ENCODE measurements around the gene DOCK9. TPM values are rescaled to one million over a fixed set of nuclear protein-coding genes. Genes with fewer than 3 reads are reported as not detected.
A peak's percentile ranks its signal among the peaks of the same experiment; 100 is the strongest.
"Not testable (repeated sequence)": the region's sequence is repeated elsewhere in the genome, so short reads cannot be mapped to it uniquely, and the experiment has no call there.

Gene DOCK9
- total and polyA plus RNA-seq, 9 of the 15 experiments (the other 6 are each of a cell fraction or from before 2014, with no cell fraction given), result 3.5 to 25.3 (median 16.7) TPM

GRCh38 chr13:98813993-98814392, 163.9 kb downstream of the DOCK9 start:
- no peak overlapping the region for H3K9ac ChIP-seq (ENCODE audit: insufficient read depth in 1 of 2, low read depth in 2 of 2, low read length in 2 of 2)
- in situ Hi-C loops (cut with MboI), result no loop called here
- ATAC-seq (no peak), FAIRE-seq (no peak), DNase-seq (ENCODE audit: extremely low read depth in 1 of 4, low spot score in 3 of 4) (no peak)
- no peaks in the 10 kb centered on the region for H3K27me3 ChIP-seq (ENCODE audit: control insufficient read depth in 2 of 2, insufficient read depth in 2 of 2, low read length in 2 of 2)
- TF ChIP-seq, protein P1, sequence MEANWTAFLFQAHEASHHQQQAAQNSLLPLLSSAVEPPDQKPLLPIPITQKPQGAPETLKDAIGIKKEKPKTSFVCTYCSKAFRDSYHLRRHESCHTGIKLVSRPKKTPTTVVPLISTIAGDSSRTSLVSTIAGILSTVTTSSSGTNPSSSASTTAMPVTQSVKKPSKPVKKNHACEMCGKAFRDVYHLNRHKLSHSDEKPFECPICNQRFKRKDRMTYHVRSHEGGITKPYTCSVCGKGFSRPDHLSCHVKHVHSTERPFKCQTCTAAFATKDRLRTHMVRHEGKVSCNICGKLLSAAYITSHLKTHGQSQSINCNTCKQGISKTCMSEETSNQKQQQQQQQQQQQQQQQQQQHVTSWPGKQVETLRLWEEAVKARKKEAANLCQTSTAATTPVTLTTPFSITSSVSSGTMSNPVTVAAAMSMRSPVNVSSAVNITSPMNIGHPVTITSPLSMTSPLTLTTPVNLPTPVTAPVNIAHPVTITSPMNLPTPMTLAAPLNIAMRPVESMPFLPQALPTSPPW (CRISPR knock-in tag; IDR thresholded peaks at IDR 0.05), result no peak
- TF ChIP-seq MTA1 (IDR thresholded peaks at IDR 0.05; ENCODE audit: borderline replicate concordance) (no peak), FOS (IDR thresholded peaks at IDR 0.05; ENCODE audit: extremely low read depth, insufficient read length) (no peak), KAT2B (IDR thresholded peaks at IDR 0.05; ENCODE audit: low read depth, low read length) (no peak), NR2F6 (CRISPR knock-in tag; IDR thresholded peaks at IDR 0.05) (no peak)
- H3K4me1 ChIP-seq (replicated peaks in 1 of 2; ENCODE audit: control insufficient read depth in 2 of 2, insufficient read depth in 2 of 2, low read length in 2 of 2), result no peaks in the 10 kb centered on the region
- H4K20me1 ChIP-seq (replicated peaks; ENCODE audit: control insufficient read depth, insufficient read depth, low read length), result no peaks in the 10 kb centered on the region
- no peak overlapping the region for H2AFZ ChIP-seq (ENCODE audit: low read depth, low read length)
- CTCF ChIA-PET (ENCODE audit: low intra/inter-chr PET ratio), result no interaction called here
- H3K4me2 ChIP-seq (ENCODE audit: insufficient read depth, low read length), result no peak overlapping the region
- intact Hi-C loops (cut with micrococcal nuclease), result no loop called here
- H3K79me2 ChIP-seq (ENCODE audit: control insufficient read depth, insufficient read depth, low read length), result no peaks in the 10 kb centered on the region
- BruUV-seq (replicated peaks), result no TSS peak
- POLR2A ChIA-PET, result no interaction called here
- WGBS (ENCODE audit: insufficient coverage, low coverage, missing lambda C conversion rate), result 60% methylated on average over 3 of the region's 3 CpGs
- H3K9me1 ChIP-seq (ENCODE audit: control insufficient read depth, insufficient read depth, low read length), result no peaks in the 10 kb centered on the region
- no peak overlapping the region for H3K27ac ChIP-seq (ENCODE audit: extremely low read depth, low read depth, low read length)
- H3K9me3 ChIP-seq (replicated peaks; ENCODE audit: control insufficient read depth, insufficient read depth, low read depth, low read length), result no peaks in the 10 kb centered on the region
- no peaks in the 10 kb centered on the region for H3K36me3 ChIP-seq (ENCODE audit: control insufficient read depth, insufficient read depth, low read length)
- H3K4me3 ChIP-seq, result no peak overlapping the region

- H4K20me1 ChIP-seq (replicated peaks; ENCODE audit: control insufficient read depth, insufficient read depth, low read length); H3K4me1 ChIP-seq (replicated peaks in 1 of 2; ENCODE audit: control insufficient read depth in 2 of 2, insufficient read depth in 2 of 2, low read length in 2 of 2); H3K36me3 ChIP-seq (ENCODE audit: control insufficient read depth, insufficient read depth, low read length); H2AFZ ChIP-seq (ENCODE audit: low read depth, low read length); H3K9me1 ChIP-seq (ENCODE audit: control insufficient read depth, insufficient read depth, low read length); H3K9me3 ChIP-seq (replicated peaks; ENCODE audit: control insufficient read depth, insufficient read depth, low read depth, low read length); H3K4me2 ChIP-seq (ENCODE audit: insufficient read depth, low read length); intact Hi-C loops (cut with micrococcal nuclease); in situ Hi-C loops (cut with MboI); DNase-seq (ENCODE audit: extremely low read depth in 1 of 4, low spot score in 3 of 4); H3K4me3 ChIP-seq; H3K27me3 ChIP-seq (ENCODE audit: control insufficient read depth in 2 of 2, insufficient read depth in 2 of 2, low read length in 2 of 2); CTCF ChIA-PET (ENCODE audit: low intra/inter-chr PET ratio); H3K79me2 ChIP-seq (ENCODE audit: control insufficient read depth, insufficient read depth, low read length); H3K9ac ChIP-seq (ENCODE audit: insufficient read depth in 1 of 2, low read depth in 2 of 2, low read length in 2 of 2); H3K27ac ChIP-seq (ENCODE audit: extremely low read depth, low read depth, low read length); ATAC-seq; FAIRE-seq: not testable (repeated sequence)
- POLR2A ChIA-PET, result interaction anchor here (1.2 kb wide), 1 partner anchor 9 kb away, joined by 3 read pairs; no protein-coding TSS in a partner anchor
- no CpG with 5 or more reads among the region's 5 CpGs for WGBS (ENCODE audit: insufficient coverage, low coverage, missing lambda C conversion rate)
- TSS peak; percentile 92 for BruUV-seq (replicated peaks)
These were observed 165.6 kb downstream of the DOCK9 start for GRCh38 chr13:98812186-98812790.

Measured in K562 (cell line).